GM21367 (cell line): Measurements from ENCODE around the gene RARB.

Source experiments
- ATAC-seq: cut with Tn5 transposase; IDR thresholded peaks from one replicate; pipeline ENCODE4 v1.9.1; 2021; ENCODE audit not compliant: unreplicated experiment

RARB gene

GRCh38 chr3:25547103-25547502 lies 119.0 kb downstream of the RARB start:
- no peak for ATAC-seq

GRCh38 chr3:25547943-25548674 lies 120.0 kb downstream of the RARB start:
- ATAC-seq: no peak

DNA sequence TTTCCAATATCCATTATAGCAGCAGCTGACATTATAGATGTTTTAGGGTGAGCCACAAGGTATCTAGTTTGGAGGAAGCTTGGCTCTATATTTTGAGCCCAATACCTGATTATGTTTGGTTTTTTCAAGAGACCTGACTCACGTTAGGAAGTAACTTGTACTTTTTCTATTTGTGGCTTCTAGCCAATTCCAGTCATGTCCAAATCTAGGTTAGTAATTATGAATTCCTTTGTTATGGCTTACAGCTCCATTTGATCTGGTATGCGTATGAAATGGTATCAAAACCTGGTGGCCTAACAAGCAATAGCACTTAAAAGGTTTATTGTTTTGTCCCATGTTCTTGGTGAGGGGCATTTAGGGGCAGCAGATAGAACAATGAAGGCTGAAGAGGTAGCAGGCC lies 120.8 kb downstream of the RARB start:
- no peak for ATAC-seq

- ATAC-seq: no peak
These were observed 124.2 kb downstream of the RARB start for GRCh38 chr3:25552251-25552650.

- ATAC-seq: no peak
These were observed 126.3 kb downstream of the RARB start for GRCh38 chr3:25554376-25554775.

DNA sequence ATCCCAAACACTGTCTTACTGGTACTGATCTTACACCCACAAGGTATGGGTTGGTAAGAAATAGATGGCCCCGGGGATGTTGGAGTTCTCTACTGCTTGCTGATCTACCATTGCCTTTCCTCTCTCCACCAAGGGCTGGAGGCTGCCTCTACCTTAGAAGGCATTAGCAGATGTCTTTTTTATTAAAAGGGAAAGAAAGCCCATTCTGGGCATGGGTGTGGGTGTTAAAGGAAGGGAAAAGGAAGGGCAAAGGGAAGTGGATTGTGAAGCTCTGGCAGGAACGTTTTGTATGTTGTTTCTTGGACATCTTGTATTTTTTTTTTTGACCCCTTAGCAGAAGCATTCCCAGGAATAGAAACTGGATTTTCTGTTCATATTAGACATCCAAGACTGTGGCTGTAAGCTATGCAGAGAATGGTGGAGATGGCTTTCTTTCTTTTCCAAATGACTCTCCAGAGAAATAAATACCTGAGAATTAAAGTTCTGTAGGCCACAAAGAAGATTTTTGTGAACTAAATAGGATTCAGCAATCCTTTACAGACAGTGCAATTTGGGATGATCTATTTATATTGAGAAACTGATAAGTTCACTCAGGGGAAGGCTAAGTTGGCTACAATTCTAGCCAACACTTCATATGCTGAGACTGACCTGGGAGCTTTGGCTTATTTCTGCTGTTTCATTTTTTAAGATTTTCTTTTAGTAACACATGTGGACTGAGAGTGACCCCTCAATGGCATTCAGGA lies 127.8 kb downstream of the RARB start:
- no peak for ATAC-seq

- no peak for ATAC-seq
These were observed 128.4 kb downstream of the RARB start for GRCh38 chr3:25556447-25556846.

DNA sequence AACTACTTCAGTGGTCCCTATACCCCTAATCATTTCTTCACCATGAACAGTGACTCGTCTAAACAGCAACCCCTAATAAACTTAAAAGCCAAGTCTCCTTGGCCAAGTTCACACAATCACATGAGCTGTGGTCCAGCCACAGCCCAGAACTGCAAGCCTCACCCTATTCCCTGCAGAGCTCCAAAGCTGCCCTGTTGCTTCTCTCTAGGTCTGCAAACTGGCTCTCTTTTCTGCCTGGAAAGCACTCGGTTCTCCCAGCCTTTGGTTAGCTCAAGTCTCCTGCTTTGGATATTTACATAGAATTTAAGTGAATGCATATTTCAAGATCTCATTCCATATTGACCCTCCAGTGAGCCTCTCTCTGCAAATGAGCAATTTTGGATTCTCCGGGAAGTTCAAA lies 129.6 kb downstream of the RARB start:
- no peak for ATAC-seq

GRCh38 chr3:25558121-25558520 lies 130.1 kb downstream of the RARB start:
- no peak for ATAC-seq

DNA sequence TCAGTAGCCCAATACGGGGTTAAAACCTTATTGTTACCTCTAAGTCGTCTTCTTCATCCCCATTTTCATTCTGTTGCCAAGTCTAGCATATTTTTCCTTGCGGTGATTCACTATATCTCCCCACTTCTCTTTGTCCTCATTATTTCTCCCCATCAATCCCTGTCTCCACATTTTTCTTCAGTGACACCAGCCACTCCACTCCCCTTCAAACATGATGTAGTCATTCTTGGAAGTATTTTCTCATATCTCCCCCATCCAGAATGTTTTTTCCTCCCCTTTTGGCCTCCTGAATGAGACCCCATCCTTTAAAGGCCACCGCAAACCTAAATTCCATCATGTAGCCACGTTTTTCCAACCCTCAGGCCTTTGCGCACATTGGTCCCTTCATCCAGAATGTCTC lies 130.7 kb downstream of the RARB start:
- no peak for ATAC-seq

DNA sequence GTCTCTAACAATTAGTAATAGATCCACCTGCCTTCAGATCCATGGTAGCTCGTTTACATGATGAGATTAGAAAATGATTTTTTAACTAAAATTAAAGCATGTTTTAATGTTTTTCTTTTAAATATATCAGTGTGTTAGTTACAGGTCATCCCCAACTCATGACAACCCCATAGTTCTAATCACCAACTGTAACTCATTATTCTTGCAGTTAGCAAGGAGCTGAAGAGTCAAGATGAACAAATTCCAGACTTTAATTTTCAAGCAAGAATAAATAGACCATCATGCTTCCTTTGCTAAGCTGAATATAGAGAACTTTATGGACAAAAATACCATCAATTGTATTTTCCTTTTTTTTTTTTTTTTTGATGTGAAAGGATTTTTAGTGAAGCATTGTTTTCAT lies 135.5 kb downstream of the RARB start:
- no peak for ATAC-seq

DNA sequence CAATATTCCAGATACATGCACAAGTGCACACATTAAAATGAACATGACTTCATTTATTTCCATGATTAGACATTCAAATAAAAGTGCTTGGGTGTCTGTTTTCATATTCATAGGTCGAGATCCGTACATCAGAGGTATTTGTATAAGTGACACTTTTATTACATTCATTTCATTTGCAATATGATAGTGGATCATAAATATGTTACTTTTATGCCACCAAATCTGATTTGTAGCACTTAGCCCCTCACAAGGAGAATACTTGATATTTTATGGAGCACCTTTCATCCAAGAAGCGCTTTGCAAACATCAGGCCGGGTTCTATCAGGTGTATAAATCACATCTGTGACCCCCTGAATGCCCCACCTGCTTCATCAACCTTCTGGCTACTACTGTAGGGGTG lies 136.0 kb downstream of the RARB start:
- no peak for ATAC-seq

DNA sequence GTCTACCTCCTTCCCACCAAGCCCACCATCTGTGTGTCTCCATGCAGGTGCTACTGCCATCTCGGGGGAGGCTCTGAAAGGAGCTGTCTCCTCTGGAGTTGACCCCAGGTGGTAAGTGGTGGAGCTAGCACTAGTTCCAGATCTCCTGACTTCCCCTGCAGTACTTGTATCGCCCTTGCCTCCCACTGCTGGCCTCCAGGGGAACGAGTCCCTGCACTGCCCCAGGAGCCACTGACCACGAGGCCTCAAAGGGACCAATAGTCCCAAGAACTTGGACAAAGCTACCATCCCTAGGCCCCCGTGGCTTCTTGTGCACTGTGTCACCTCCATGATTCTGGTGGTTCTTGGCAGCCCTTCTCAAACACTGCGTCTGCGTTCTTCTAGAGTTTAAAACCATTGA lies 137.7 kb downstream of the RARB start:
- no peak for ATAC-seq

DNA sequence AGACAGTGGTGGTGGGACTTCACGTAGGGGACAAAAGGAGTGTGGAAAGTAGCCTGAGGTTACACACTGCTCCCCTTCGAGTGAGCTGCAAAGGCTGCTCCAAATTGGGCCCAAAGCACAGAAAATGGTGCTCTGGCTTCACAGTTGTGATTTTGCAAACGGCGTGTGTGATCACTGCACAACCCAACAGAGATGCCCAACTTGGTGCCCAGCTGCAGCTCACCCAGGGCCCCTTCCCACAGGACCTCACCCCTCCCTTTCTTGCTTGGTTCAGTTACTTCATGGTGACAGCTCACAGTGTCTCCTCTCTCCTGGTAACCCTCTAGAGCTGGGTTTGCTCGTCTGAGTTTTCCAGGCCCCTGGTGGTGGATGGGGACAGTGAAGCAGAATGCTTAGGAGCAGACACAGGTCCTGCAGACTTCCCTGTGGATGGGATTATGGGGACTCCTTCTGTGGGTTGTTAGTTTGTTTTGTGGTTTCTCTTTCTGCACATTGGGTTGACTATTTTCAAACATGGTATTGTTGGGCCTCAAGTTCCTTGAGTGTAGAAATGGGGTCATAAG lies 138.4 kb downstream of the RARB start:
- ATAC-seq: no peak

DNA sequence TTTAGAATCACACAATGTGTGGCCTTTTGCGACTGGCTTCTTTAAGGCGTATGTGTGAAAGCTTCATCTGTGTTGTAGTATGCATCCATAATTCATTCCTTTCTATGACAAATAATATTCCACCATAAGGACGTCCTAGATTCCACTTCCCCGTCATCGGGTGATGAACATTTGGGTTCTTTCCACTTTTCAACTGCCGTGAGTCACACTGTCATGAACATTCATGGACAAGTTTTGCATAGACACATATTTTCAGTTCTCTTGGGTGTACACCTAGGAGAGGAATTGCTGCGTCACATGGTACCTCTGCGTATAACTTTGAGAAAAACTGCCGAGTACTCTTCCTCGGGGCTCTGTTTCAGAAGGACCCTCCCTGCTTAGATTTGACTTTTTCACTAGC lies 139.3 kb downstream of the RARB start:
- ATAC-seq: no peak

DNA sequence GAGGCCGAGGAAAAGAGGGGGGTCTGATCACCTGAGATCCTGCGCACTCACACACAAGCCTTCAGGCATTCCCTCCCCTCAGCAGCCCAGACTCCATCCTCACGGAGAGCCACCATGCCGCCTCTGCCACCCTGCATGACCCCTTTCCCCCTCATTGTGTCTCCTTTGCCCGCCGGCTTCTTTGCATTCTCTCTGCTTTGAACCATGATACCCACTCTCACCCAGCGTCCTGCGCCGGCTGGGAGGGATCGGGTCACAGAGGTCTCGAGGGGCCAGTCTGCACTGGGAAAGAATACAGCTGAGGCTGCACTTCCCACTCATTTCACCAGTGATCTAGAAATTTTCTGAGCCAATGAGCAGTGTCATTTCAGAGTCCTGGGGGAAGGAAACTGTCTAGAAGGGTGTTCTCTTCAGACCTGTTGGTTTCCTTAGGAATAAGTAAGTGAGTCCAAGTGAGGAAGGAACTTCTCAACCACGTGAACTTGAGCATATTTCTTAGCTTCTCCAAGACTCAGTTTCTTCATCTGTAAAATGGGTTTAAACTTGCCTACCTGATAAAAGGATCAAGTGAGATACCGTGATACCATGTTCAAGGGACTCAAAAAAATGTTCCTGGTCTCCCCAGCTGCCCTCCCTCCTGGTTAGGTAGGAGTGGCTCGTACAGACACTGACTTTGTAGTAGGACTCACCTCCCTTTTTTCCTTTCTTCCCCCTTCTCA lies 139.9 kb downstream of the RARB start:
- ATAC-seq: no peak

DNA sequence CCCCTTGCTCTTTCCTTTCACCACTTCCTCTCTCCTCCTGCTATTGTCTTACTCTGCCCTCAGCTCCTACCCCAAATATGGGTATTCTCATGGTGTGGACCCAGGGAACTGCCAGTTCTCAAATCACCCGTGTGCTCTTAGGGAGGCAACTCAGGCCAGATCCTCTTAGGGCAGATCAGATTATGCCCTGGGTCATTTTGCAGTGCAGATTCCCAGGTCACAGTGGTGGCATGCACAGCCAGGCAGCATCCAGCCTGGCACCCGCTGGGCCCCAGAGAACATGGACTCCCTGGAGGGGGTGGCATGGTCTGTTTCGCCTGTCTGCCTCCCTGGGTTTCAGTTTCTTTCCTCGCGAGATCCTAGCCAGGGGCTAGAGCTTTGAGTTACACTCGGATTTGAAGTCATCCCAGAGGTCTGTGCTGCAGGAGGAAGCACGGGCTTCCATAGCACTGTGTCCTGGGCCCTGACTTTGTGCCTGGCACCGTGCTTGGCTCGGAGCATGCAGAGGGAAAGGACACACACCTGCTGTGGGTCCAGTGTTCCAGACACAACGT lies 140.5 kb downstream of the RARB start:
- ATAC-seq: no peak

DNA sequence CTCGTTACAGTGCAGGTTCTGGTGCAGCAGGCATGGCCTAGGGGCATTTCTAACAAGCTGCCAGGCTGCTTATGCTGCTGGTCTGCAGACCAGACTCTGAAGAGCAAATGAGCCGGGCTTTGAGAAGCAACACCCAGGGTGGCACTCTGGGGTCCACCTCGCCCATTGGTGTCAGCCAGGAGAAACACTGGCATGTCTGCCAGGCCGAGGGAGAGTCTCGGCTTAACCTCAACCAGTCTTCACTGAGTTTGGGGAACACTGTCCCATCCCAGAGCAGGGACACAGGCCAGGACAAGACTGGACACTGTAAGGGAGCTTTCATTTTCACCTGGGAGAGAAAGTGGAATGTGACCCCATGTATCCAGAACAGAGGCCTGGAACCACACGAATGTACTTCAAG lies 143.2 kb downstream of the RARB start:
- ATAC-seq: no peak

- no peak for ATAC-seq
These were observed 144.3 kb downstream of the RARB start for GRCh38 chr3:25572336-25572735.

DNA sequence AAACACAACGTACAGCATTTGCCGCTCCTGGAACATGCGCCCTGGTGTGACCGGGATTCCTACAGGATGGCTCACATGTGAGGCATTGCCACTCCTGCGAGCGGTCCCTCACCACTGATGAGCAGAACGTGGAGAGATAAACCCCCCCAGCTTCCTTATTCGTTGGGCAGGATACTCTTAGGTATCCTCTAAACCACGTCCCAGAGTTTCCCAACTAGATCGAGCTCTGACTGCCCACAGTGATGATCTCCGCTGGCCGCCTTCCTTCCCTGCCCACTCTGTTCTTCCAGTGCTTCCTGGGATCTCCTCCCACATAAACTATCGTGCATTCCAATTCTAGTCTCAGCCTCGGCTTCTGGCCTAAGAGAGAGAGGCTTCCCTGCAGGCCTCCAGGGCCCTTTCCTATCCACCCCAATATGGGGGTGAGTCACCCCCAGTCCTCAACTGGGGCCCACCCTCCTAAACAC lies 144.9 kb downstream of the RARB start:
- no peak for ATAC-seq
